Smooth muscle cell (in vitro differentiated cells): ENCODE measurements around the gene CABP1. TPM values are rescaled to one million over a fixed set of nuclear protein-coding genes. Genes with fewer than 3 reads are reported as not detected.
A peak's percentile ranks its signal among the peaks of the same experiment; 100 is the strongest.
"Not testable (repeated sequence)": the region's sequence is repeated elsewhere in the genome, so short reads cannot be mapped to it uniquely, and the experiment has no call there.

Experiments
- DNase-seq: peaks from one replicate; lab custom pipeline; 2025; ENCODE audit not compliant: unreplicated experiment; lab: John Stamatoyannopoulos, UW
- H2AFZ ChIP-seq: fragments of 200-600 bp; sonication (generic); 2 replicates; pipeline ENCODE4 v1.6.0; 2016; ENCODE audit warnings: antibody characterized with exemption, low read depth, mild to moderate bottlenecking
- H3F3A ChIP-seq: fragments of 200-600 bp; sonication (generic); 2 replicates; pipeline ENCODE4 v1.6.0; 2017; ENCODE audit warnings: antibody characterized with exemption, low read depth
- H3K27ac ChIP-seq: fragments of 200-600 bp; sonication (generic); 2 replicates; pipeline ENCODE4 v1.5.1; 2016; ENCODE audit warnings: low read depth, mild to moderate bottlenecking
- H3K27me3 ChIP-seq: fragments of 200-600 bp; sonication (generic); 2 replicates; pipeline ENCODE4 v1.6.1; 2016; ENCODE audit warnings: low read depth, mild to moderate bottlenecking
- H3K36me3 ChIP-seq: fragments of 200-600 bp; sonication (generic); 2 replicates; pipeline ENCODE4 v1.5.1; 2016; ENCODE audit warnings: low read depth
- H3K4me1 ChIP-seq: fragments of 200-600 bp; sonication (generic); 2 replicates; pipeline ENCODE4 v1.5.1; 2016; ENCODE audit warnings: low read depth
- H3K4me2 ChIP-seq: fragments of 200-600 bp; sonication (generic); 2 replicates; pipeline ENCODE4 v1.6.0; 2016; ENCODE audit warnings: mild to moderate bottlenecking
- H3K4me3 ChIP-seq: fragments of 200-600 bp; sonication (generic); 2 replicates; pipeline ENCODE4 v1.5.1; 2016; ENCODE audit warnings: mild to moderate bottlenecking
- H3K79me2 ChIP-seq: fragments of 200-600 bp; sonication (generic); 2 replicates; pipeline ENCODE4 v1.6.0; 2016; ENCODE audit warnings: low read depth, mild to moderate bottlenecking
- H3K9ac ChIP-seq: fragments of 200-600 bp; sonication (generic); 2 replicates; pipeline ENCODE4 v1.6.0; 2016; ENCODE audit warnings: low read depth
- H3K9me3 ChIP-seq: fragments of 200-600 bp; sonication (generic); replicated peaks from 2 replicates; pipeline ENCODE4 v1.5.1; 2016; ENCODE audit warnings: low read depth
- H4K20me1 ChIP-seq: fragments of 200-600 bp; sonication (generic); 2 replicates; pipeline ENCODE4 v1.6.0; 2016; ENCODE audit warnings: low read depth
- CTCF ChIP-seq: fragments of 200-600 bp; sonication (generic); IDR thresholded peaks from 2 replicates; pipeline ENCODE4 v1.5.1; 2017; ENCODE audit warnings: borderline replicate concordance, mild to moderate bottlenecking, antibody characterized with exemption; ENCODE audit not compliant: insufficient read depth, poor library complexity, severe bottlenecking
- WGBS: methylation state at CpG from one replicate; pipeline ENCODE4 v1.1.7; 2016; ENCODE audit warnings: low lambda C conversion rate; 5-methylcytosine and 5-hydroxymethylcytosine counted together
- polyA plus RNA-seq: library from polyadenylated mRNA; unstranded; fragments of >200 nt; fragmentation: Nextera tagmentation; extraction: Ambion mirVana; gene quantifications from 2 replicates; pipeline ENCODE4 v1.2.1, GENCODE V29; 2016
- total RNA-seq: library from RNA; depleted of rRNA; stranded (reverse); fragments of >200 nt; gene quantifications from 2 replicates; pipeline ENCODE4 v1.2.3, GENCODE V29; 2014

The CABP1 gene
- total and polyA plus RNA-seq, 2 experiments from 2014 or later, result 0.50 TPM; not detected in 1

- H3K79me2 ChIP-seq, result no peaks in the 10 kb centered on the region
- H3K4me1 ChIP-seq, result peaks cover 10% of the 10 kb centered on the region
- no peaks in the 10 kb centered on the region for H3F3A ChIP-seq
- no peak for DNase-seq
- peak overlapping the region; percentile 58 for H3K4me2 ChIP-seq
- 50% methylated on average over 15 of the region's 19 CpGs for WGBS
- H3K9ac ChIP-seq, result no peak overlapping the region
- no peak overlapping the region for H3K27ac ChIP-seq
- H3K27me3 ChIP-seq, result no peaks in the 10 kb centered on the region
- no peaks in the 10 kb centered on the region for H3K36me3 ChIP-seq
- no peaks in the 10 kb centered on the region for H4K20me1 ChIP-seq
- H2AFZ ChIP-seq, result peak overlapping the region; percentile 62
- no peak for TF ChIP-seq CTCF
- no peak overlapping the region for H3K4me3 ChIP-seq
- no peaks in the 10 kb centered on the region for H3K9me3 ChIP-seq
These were observed 28.7 kb downstream of the CABP1 start for GRCh38 chr12:120668868-120669840.

- H3K4me1 ChIP-seq, result peaks cover 10% of the 10 kb centered on the region
- not testable (repeated sequence) for H3K27ac ChIP-seq, H3K4me3 ChIP-seq, H4K20me1 ChIP-seq, H3K9me3 ChIP-seq, H2AFZ ChIP-seq, DNase-seq, H3K79me2 ChIP-seq, H3K4me2 ChIP-seq, H3K9ac ChIP-seq, H3K36me3 ChIP-seq, H3F3A ChIP-seq, H3K27me3 ChIP-seq
- 95% methylated on average over 6 of the region's 6 CpGs for WGBS
These were observed 29.8 kb downstream of the CABP1 start for GRCh38 chr12:120670237-120670636.

- Histone ChIP-seq H3K9ac (no peak overlapping the region), H2AFZ (no peak overlapping the region), H3K36me3 (no peaks in the 10 kb centered on the region), H3K9me3 (no peaks in the 10 kb centered on the region), H3K4me1 (peaks cover 10% of the 10 kb centered on the region), H3K4me2 (no peak overlapping the region), H3K27me3 (no peaks in the 10 kb centered on the region), H3K4me3 (no peak overlapping the region), H3K27ac (no peak overlapping the region), H3K79me2 (no peaks in the 10 kb centered on the region), H3F3A (no peaks in the 10 kb centered on the region), H4K20me1 (no peaks in the 10 kb centered on the region)
- DNase-seq, result no peak
- 94% methylated on average over 5 of the region's 5 CpGs for WGBS
- TF ChIP-seq CTCF, result no peak
These were observed 30.2 kb downstream of the CABP1 start for GRCh38 chr12:120670667-120671066.

- H3K4me3 ChIP-seq, result no peak overlapping the region
- no peaks in the 10 kb centered on the region for H3K79me2 ChIP-seq
- no peak for DNase-seq
- 82% methylated on average over 6 of the region's 6 CpGs for WGBS
- H3K27me3 ChIP-seq, result no peaks in the 10 kb centered on the region
- H3K4me2 ChIP-seq, result no peak overlapping the region
- H3K9ac ChIP-seq, result no peak overlapping the region
- H2AFZ ChIP-seq, result no peak overlapping the region
- H4K20me1 ChIP-seq, result no peaks in the 10 kb centered on the region
- no peaks in the 10 kb centered on the region for H3F3A ChIP-seq
- H3K27ac ChIP-seq, result no peak overlapping the region
- no peaks in the 10 kb centered on the region for H3K36me3 ChIP-seq
- H3K9me3 ChIP-seq, result no peaks in the 10 kb centered on the region
- no peak for TF ChIP-seq CTCF
- H3K4me1 ChIP-seq, result peaks cover 4% of the 10 kb centered on the region
These were observed 33.7 kb downstream of the CABP1 start for GRCh38 chr12:120674097-120674636.
